CD14-positive monocyte (primary cell): ENCODE results near the gene PPP1R12B. TPM values are rescaled to one million over a fixed set of nuclear protein-coding genes. Genes with fewer than 3 reads are reported as not detected.

ENCODE experiments used
- DNase-seq, 3 donors: peaks; one replicate each; pipeline ENCODE4 v3.0.0-alpha.2; 2011 to 2022
- H2AFZ ChIP-seq: 2 replicates; pipeline ENCODE4 v1.6.0; 2012; ENCODE audit warnings: mild to moderate bottlenecking, low read depth, low read length, inconsistent platforms; ENCODE audit not compliant: insufficient read depth, poor library complexity, severe bottlenecking
- H3K27ac ChIP-seq, 2 donors: 1 replicate in 1 of 2; 2 replicates in 1 of 2; pipeline ENCODE4 v1.5.1; 2012 to 2013; ENCODE audit warnings: low read length in 2 of 2, control low read depth in 1 of 2, inconsistent platforms in 1 of 2, low read depth in 1 of 2, mild to moderate bottlenecking in 1 of 2
- H3K27me3 ChIP-seq, 2 donors: one replicate each; pipeline versions ENCODE4 v1.6.0 to v1.6.1; 2011 to 2013; ENCODE audit warnings: low read length in 2 of 2; ENCODE audit not compliant: control insufficient read depth in 2 of 2, insufficient read depth in 2 of 2
- H3K36me3 ChIP-seq, 2 donors: replicated peaks in 1 of 2; 1 replicate in 1 of 2; 2 replicates in 1 of 2; pipeline versions ENCODE4 v1.5.1 to v1.6.1; 2012 to 2013; ENCODE audit warnings: low read length in 2 of 2, control low read depth in 1 of 2, inconsistent platforms in 1 of 2, mild to moderate bottlenecking in 1 of 2; ENCODE audit not compliant: insufficient read depth in 2 of 2, control insufficient read depth in 1 of 2
- H3K4me1 ChIP-seq, 2 donors: 1 replicate in 1 of 2; 2 replicates in 1 of 2; pipeline versions ENCODE4 v1.5.1 to v1.6.1; 2012 to 2013; ENCODE audit warnings: low read length in 2 of 2, control low read depth in 1 of 2, inconsistent platforms in 1 of 2, mild to moderate bottlenecking in 1 of 2, moderate library complexity in 1 of 2; ENCODE audit not compliant: insufficient read depth in 2 of 2, control insufficient read depth in 1 of 2
- H3K4me2 ChIP-seq: replicated peaks from 2 replicates; pipeline ENCODE3; 2012; ENCODE audit warnings: low read length, moderate library complexity, mild to moderate bottlenecking; ENCODE audit not compliant: poor library complexity, severe bottlenecking; ENCODE audit errors: extremely low read depth
- H3K4me3 ChIP-seq, 3 experiments: fragments of 200-600 bp in 1 of 3; sonication (generic) in 1 of 3; replicated peaks in 1 of 3; 1 replicate in 2 of 3; 2 replicates in 1 of 3; pipeline ENCODE4 v1.5.1; 2011 to 2013; ENCODE audit warnings: low read length in 3 of 3, mild to moderate bottlenecking in 3 of 3, control low read depth in 2 of 3, low read depth in 2 of 3, inconsistent platforms in 1 of 3, moderate library complexity in 1 of 3
- H3K79me2 ChIP-seq: 2 replicates; pipeline ENCODE4 v1.6.0; 2012; ENCODE audit warnings: mild to moderate bottlenecking, control low read depth, inconsistent platforms, low read length, moderate library complexity; ENCODE audit not compliant: insufficient read depth
- H3K9ac ChIP-seq: 2 replicates; pipeline ENCODE4 v1.6.0; 2017; ENCODE audit warnings: low read length, mild to moderate bottlenecking; ENCODE audit not compliant: insufficient read depth, poor library complexity, severe bottlenecking
- H3K9me3 ChIP-seq, 2 donors: replicated peaks in 1 of 2; 1 replicate in 1 of 2; 2 replicates in 1 of 2; pipeline versions ENCODE4 v1.5.1 to v1.6.1; 2012 to 2013; ENCODE audit warnings: low read length in 2 of 2, control low read depth in 1 of 2; ENCODE audit not compliant: control insufficient read depth in 1 of 2, insufficient read depth in 1 of 2
- H4K20me1 ChIP-seq: 2 replicates; pipeline ENCODE4 v1.6.0; 2012; ENCODE audit warnings: mild to moderate bottlenecking, low read length, control low read depth, moderate library complexity; ENCODE audit not compliant: insufficient read depth
- H3K27ac Mint-ChIP-seq, 7 donors: one replicate each; pipeline ENCODE4 v1.8.0; 2020; ENCODE audit warnings: mild to moderate bottlenecking in 7 of 7, mixed read lengths in 7 of 7, moderate library complexity in 6 of 7, inconsistent platforms in 2 of 7
- H3K27me3 Mint-ChIP-seq, 3 donors: one replicate each; pipeline ENCODE4 v1.8.0; 2021 to 2022; ENCODE audit warnings: low read depth in 3 of 3, mild to moderate bottlenecking in 3 of 3, mixed read lengths in 3 of 3, moderate library complexity in 3 of 3, inconsistent platforms in 1 of 3
- H3K36me3 Mint-ChIP-seq, 2 donors: one replicate each; pipeline ENCODE4 v1.8.0; 2020; ENCODE audit warnings: mixed read lengths in 2 of 2, inconsistent platforms in 1 of 2, mild to moderate bottlenecking in 1 of 2
- H3K4me1 Mint-ChIP-seq: one replicate; pipeline ENCODE4 v1.8.0; 2020; ENCODE audit warnings: mild to moderate bottlenecking, mixed read lengths
- H3K4me3 Mint-ChIP-seq, 2 donors: one replicate each; pipeline ENCODE4 v1.8.0; 2020; ENCODE audit warnings: mild to moderate bottlenecking in 2 of 2, mixed read lengths in 2 of 2, moderate library complexity in 1 of 2
- H3K9me3 Mint-ChIP-seq, 7 donors: one replicate each; pipeline ENCODE4 v1.8.0; 2020 to 2022; ENCODE audit warnings: mixed read lengths in 7 of 7, mild to moderate bottlenecking in 6 of 7, moderate library complexity in 6 of 7, inconsistent platforms in 2 of 7
- WGBS: methylation state at CpG from one replicate; pipeline ENCODE4 v1.1.5; 2013; ENCODE audit warnings: missing lambda C conversion rate; ENCODE audit not compliant: insufficient coverage; 5-methylcytosine and 5-hydroxymethylcytosine counted together
- intact Hi-C, 2 donors: fragments of 100-400 bp; cut with micrococcal nuclease; formaldehyde crosslinking; loops; one replicate each; pipeline versions ENCODE4 v1.15.0 to v1.15.1; 2023
- polyA plus RNA-seq, 3 donors: library from polyadenylated mRNA; depleted of rRNA in 1 of 3; unstranded in 2 of 3; stranded (reverse) in 1 of 3; fragments of 300-500 nt in 2 of 3; fragments of >200 nt in 1 of 3; fragmentation: Illumina TruSeq in 2 of 3; gene quantifications; 1 replicate in 2 of 3; 2 replicates in 1 of 3; pipeline ENCODE4 v1.2.3, GENCODE V29; 2012 to 2021
- TF ChIP-seq, protein P1 (sequence below): fragments of 200-600 bp; IDR thresholded peaks from one replicate; pipeline ENCODE4 v1.8.0; 2022; ENCODE audit warnings: antibody characterized with exemption, mild to moderate bottlenecking

The PPP1R12B gene
- polyA plus RNA-seq, 3 donors = 1.3 to 12.2 (median 1.7) TPM

DNA sequence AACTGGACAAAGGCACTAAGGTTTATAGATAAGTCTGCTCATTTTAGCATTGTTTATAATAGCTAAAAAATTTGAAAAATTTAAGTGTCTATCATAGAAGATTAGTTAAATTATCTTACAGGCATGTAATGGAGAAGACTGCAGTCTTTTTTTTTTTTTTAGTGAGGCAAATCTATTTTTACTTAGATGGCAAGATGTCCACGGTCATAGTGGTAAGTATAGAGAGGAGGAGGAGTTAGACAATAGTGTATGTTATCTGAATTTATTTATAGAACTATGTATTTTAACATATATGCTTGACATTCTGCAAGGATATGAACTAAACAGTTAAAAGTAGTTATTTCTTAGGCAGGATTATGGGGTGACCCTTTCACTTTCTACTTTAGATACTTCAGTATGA lies 212.7 kb downstream of the PPP1R12B start:
- Histone ChIP-seq H3K4me1 (no peaks in the 10 kb centered on the region), H4K20me1 (no peaks in the 10 kb centered on the region), H3K36me3 (peaks cover 7 to 44% of the 10 kb centered on the region in 2 donors), H3K27ac (no peak overlapping the region), H3K4me2 (no peak overlapping the region), H3K27me3 (no peaks in the 10 kb centered on the region), H3K4me3 (no peak overlapping the region), H3K9ac (no peak overlapping the region), H3K9me3 (no peaks in the 10 kb centered on the region), H3K79me2 (no peaks in the 10 kb centered on the region), H2AFZ (no peak overlapping the region)
- Mint-ChIP-seq H3K4me3 (no peak overlapping the region), H3K27me3 (peaks cover 3 to 5% (median 4%) of the 10 kb centered on the region in 3 donors), H3K9me3 (no peaks in the 10 kb centered on the region), H3K36me3 (peaks cover 52 to 55% of the 10 kb centered on the region in 2 donors), H3K27ac (no peak overlapping the region), H3K4me1 (peaks cover 6% of the 10 kb centered on the region)
- no peak for DNase-seq
- TF ChIP-seq, protein P1, sequence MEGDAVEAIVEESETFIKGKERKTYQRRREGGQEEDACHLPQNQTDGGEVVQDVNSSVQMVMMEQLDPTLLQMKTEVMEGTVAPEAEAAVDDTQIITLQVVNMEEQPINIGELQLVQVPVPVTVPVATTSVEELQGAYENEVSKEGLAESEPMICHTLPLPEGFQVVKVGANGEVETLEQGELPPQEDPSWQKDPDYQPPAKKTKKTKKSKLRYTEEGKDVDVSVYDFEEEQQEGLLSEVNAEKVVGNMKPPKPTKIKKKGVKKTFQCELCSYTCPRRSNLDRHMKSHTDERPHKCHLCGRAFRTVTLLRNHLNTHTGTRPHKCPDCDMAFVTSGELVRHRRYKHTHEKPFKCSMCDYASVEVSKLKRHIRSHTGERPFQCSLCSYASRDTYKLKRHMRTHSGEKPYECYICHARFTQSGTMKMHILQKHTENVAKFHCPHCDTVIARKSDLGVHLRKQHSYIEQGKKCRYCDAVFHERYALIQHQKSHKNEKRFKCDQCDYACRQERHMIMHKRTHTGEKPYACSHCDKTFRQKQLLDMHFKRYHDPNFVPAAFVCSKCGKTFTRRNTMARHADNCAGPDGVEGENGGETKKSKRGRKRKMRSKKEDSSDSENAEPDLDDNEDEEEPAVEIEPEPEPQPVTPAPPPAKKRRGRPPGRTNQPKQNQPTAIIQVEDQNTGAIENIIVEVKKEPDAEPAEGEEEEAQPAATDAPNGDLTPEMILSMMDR = no peak
- no CpG with 5 or more reads among the region's 1 CpG for WGBS
- intact Hi-C loops = loop anchor here in 1 of 2 donors (10.0 kb wide), 1 partner anchor 46 kb away; no protein-coding TSS in a partner anchor

DNA sequence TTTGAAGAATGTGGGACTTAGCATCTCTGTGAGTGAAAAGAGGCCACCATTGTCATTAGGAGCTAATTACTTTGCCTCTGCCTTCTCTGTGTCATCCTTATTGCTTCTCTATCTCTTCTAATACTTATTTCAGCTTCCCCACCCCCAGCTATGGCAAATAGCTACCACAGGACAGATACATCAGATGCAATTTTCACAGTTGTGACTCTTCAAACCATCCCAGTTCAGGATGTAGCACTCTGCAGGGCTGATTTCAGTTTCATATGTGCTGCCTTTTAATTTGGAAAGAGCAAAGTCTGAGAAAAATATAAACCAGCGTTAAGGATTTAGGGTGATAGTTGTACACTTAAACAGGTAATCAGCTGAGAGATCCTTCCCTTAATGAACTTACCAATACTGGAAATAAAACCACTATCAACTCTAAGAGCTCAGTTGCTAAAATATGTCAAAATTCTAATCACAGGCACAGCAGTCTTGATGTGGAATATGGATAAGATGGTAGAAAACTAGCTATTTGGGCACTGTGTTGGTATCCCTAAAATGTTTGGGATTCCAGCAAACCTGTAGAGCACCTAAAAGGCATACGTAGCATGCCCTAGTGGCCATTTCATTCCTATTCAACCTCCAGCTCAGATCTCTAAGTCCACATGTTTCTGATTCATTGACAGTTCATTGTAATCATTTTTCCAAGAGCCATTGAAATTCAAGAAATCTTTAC lies 213.4 kb downstream of the PPP1R12B start:
- Mint-ChIP-seq H3K4me1 (peaks cover 6% of the 10 kb centered on the region), H3K4me3 (no peak overlapping the region), H3K27me3 (peaks cover 3 to 5% (median 4%) of the 10 kb centered on the region in 3 donors), H3K36me3 (peaks cover 51 to 53% of the 10 kb centered on the region in 2 donors), H3K27ac (no peak overlapping the region), H3K9me3 (no peaks in the 10 kb centered on the region)
- Histone ChIP-seq H3K36me3 (peaks cover 7 to 50% of the 10 kb centered on the region in 2 donors), H3K27me3 (no peaks in the 10 kb centered on the region), H3K9me3 (no peaks in the 10 kb centered on the region), H3K27ac (no peak overlapping the region), H3K4me2 (no peak overlapping the region), H2AFZ (no peak overlapping the region), H3K4me1 (no peaks in the 10 kb centered on the region), H3K4me3 (no peak overlapping the region), H4K20me1 (no peaks in the 10 kb centered on the region), H3K79me2 (no peaks in the 10 kb centered on the region), H3K9ac (no peak overlapping the region)
- 100% methylated on average over 1 of the region's 2 CpGs for WGBS
- TF ChIP-seq, protein P1 = no peak
- intact Hi-C loops = loop anchor here in 1 of 2 donors (10.0 kb wide), 1 partner anchor 47 kb away; no protein-coding TSS in a partner anchor
- DNase-seq = no peak
